Effector memory CD4-positive, alpha-beta T cell (primary cell): ENCODE measurements around the gene THADA.
A peak's percentile ranks its signal among the peaks of the same experiment; 100 is the strongest.

Experiments used
- DNase-seq, 3 donors: peaks; one replicate each; pipeline ENCODE4 v3.0.0-alpha.2; 2020
- H3K27ac ChIP-seq: 2 replicates; pipeline ENCODE4 v1.7.0; 2013; ENCODE audit warnings: mild to moderate bottlenecking, low read length, moderate library complexity; ENCODE audit not compliant: insufficient read depth, poor library complexity, severe bottlenecking
- H3K27me3 ChIP-seq: replicated peaks from 2 replicates; pipeline ENCODE4 v1.7.0; 2013; ENCODE audit warnings: mild to moderate bottlenecking, low read length; ENCODE audit not compliant: insufficient read depth, control insufficient read depth, poor library complexity, severe bottlenecking
- H3K36me3 ChIP-seq: 2 replicates; pipeline ENCODE4 v1.7.0; 2013; ENCODE audit warnings: mild to moderate bottlenecking, low read length, moderate library complexity; ENCODE audit not compliant: control insufficient read depth, insufficient read depth
- H3K4me1 ChIP-seq: 2 replicates; pipeline ENCODE4 v1.7.0; 2013; ENCODE audit warnings: low read length, mild to moderate bottlenecking; ENCODE audit not compliant: control insufficient read depth, insufficient read depth, poor library complexity, severe bottlenecking
- H3K4me3 ChIP-seq: 2 replicates; pipeline ENCODE4 v1.7.0; 2013; ENCODE audit warnings: low read length, low read depth, mild to moderate bottlenecking; ENCODE audit not compliant: insufficient read depth, poor library complexity, severe bottlenecking
- H3K9me3 ChIP-seq: 2 replicates; pipeline ENCODE4 v1.7.0; 2013; ENCODE audit warnings: mild to moderate bottlenecking, low read length, moderate library complexity; ENCODE audit not compliant: control insufficient read depth

THADA gene

GRCh38 chr2:43437363-43437762 is 158.5 kb downstream of the THADA start:
- no peaks in the 10 kb centered on the region for H3K9me3 ChIP-seq
- DNase-seq = no peak
- H3K36me3 ChIP-seq = peaks cover 3% of the 10 kb centered on the region
- H3K4me1 ChIP-seq = no peaks in the 10 kb centered on the region
- no peak overlapping the region for H3K27ac ChIP-seq
- H3K27me3 ChIP-seq = no peaks in the 10 kb centered on the region
- H3K4me3 ChIP-seq = no peak overlapping the region

DNA sequence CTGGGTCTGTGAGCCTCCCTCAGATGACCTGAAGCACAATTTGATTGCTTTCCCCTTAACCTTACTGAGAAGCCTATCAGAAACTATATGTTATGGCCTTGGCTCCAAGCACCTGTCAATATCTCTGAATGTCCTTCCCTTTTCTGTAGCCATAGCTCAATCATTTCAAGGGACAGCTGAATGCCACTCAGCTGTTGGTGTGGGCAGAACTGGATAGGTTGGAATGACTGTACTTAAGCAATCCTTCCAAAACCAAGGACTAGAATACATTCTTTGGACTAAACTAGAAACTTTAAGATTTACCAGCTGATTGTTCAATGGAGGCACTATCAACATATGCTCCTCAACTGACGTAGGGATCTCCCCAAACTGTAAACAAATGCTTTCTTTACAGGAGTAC is 159.4 kb downstream of the THADA start:
- Histone ChIP-seq H3K27me3 (no peaks in the 10 kb centered on the region), H3K9me3 (no peaks in the 10 kb centered on the region), H3K27ac (no peak overlapping the region), H3K36me3 (peaks cover 3% of the 10 kb centered on the region), H3K4me3 (no peak overlapping the region), H3K4me1 (no peaks in the 10 kb centered on the region)
- no peak for DNase-seq

- H3K27me3 ChIP-seq = no peaks in the 10 kb centered on the region
- no peaks in the 10 kb centered on the region for H3K4me1 ChIP-seq
- peaks cover 3% of the 10 kb centered on the region for H3K36me3 ChIP-seq
- no peak overlapping the region for H3K4me3 ChIP-seq
- H3K9me3 ChIP-seq = no peaks in the 10 kb centered on the region
- no peak for DNase-seq
- H3K27ac ChIP-seq = no peak overlapping the region
Measured at GRCh38 chr2:43435746-43436145, 160.1 kb downstream of the THADA start.

- Histone ChIP-seq H3K27ac (no peak overlapping the region), H3K27me3 (no peaks in the 10 kb centered on the region), H3K4me3 (no peak overlapping the region), H3K36me3 (no peaks in the 10 kb centered on the region), H3K4me1 (peaks cover 5% of the 10 kb centered on the region), H3K9me3 (no peaks in the 10 kb centered on the region)
- no peak for DNase-seq
Measured at GRCh38 chr2:43430489-43430888, 165.3 kb downstream of the THADA start.

- no peak for DNase-seq
- no peaks in the 10 kb centered on the region for H3K27me3 ChIP-seq
- no peaks in the 10 kb centered on the region for H3K36me3 ChIP-seq
- no peak overlapping the region for H3K27ac ChIP-seq
- peaks cover 13% of the 10 kb centered on the region for H3K4me1 ChIP-seq
- no peak overlapping the region for H3K4me3 ChIP-seq
- no peaks in the 10 kb centered on the region for H3K9me3 ChIP-seq
Measured at GRCh38 chr2:43429369-43429768, 166.5 kb downstream of the THADA start.

GRCh38 chr2:43427032-43427424 is 168.8 kb downstream of the THADA start:
- H3K4me1 ChIP-seq = peaks cover 13% of the 10 kb centered on the region
- H3K4me3 ChIP-seq = no peak overlapping the region
- H3K9me3 ChIP-seq = no peaks in the 10 kb centered on the region
- DNase-seq = no peak
- no peaks in the 10 kb centered on the region for H3K27me3 ChIP-seq
- H3K27ac ChIP-seq = peak overlapping the region; percentile 29
- no peaks in the 10 kb centered on the region for H3K36me3 ChIP-seq

DNA sequence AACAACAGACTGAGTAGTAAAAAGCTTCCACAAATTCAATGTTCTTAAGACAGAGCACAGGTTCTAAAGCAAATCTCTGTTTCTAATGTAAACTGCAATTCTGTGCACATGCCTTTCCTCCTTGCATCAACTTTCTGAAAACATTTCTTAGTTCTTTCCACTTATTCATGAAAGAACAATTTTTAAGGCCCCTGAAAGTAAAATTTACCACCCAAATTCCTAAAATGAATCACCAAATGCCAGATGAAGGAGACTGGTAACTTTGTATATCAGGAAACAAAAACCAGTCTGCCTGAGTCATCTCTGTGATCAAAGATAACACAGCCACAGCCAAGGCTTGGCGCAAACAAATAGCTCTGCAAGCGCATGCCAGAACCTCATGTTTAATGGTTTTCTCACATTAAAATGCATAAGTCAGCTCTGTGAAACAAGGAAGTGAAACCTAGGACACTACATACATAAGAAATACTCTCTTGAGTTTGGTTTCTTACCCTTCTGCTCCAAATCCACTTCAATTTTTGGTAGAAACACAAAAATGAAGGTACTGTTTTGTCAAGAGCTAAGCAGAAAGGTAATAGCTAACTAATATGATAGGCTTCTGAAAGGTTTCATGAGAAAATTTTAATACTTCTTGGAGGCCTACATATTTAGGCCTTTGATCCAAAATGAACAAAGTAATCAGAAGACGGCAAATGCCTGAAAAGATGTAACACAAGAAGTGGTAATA is 169.4 kb downstream of the THADA start:
- peak; percentile 17 to 48 (median 21) for DNase-seq
- Histone ChIP-seq H3K27ac (peak overlapping the region; percentile 29), H3K9me3 (no peaks in the 10 kb centered on the region), H3K36me3 (no peaks in the 10 kb centered on the region), H3K4me1 (peaks cover 13% of the 10 kb centered on the region), H3K27me3 (no peaks in the 10 kb centered on the region), H3K4me3 (no peak overlapping the region)

GRCh38 chr2:43425659-43426058 is 170.2 kb downstream of the THADA start:
- no peaks in the 10 kb centered on the region for H3K27me3 ChIP-seq
- no peaks in the 10 kb centered on the region for H3K9me3 ChIP-seq
- no peak for DNase-seq
- no peaks in the 10 kb centered on the region for H3K36me3 ChIP-seq
- peaks cover 13% of the 10 kb centered on the region for H3K4me1 ChIP-seq
- H3K27ac ChIP-seq = no peak overlapping the region
- no peak overlapping the region for H3K4me3 ChIP-seq

DNA sequence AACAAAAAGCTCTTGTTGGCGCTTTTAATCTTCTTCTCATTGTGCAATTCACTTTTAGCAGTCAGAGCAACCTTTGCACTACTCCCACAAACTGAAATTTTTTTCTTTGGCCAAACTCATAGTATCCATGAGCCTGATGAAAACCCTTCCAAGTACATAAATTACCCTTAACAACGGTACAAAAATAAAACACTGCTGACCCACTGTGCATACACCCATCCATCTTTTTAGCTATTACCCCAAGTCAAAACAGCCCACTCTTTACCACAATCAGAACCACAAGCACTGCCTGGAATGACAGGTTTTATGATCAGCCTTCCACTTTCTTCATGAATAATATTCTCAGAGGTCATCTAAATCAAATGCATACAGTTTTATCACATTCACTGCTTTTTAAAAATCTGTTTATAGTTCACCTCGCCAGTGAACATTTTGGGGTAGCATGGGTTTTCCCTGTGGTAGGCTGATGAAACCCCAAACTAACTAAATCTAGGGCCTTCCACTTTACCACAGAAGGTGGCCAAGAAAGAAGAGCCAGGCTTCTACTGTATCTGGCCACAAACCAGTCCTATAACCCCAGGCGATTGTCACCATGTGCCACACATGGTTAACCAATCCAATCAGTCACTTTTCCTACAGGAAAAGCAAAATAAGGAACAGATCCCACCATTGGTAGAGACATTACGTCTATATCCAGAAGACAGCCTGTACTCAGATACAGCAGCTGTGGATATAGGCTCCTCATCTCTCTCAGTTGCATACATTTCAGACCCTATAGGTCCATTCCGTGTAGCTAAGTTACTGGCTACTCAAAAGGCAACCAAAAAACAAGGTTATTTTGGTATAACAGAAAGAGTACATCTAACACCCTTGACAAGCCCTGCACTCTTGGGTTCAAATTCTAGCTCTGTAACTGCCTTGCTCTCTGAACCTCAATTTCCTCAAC is 171.3 kb downstream of the THADA start:
- DNase-seq = no peak
- Histone ChIP-seq H3K9me3 (no peaks in the 10 kb centered on the region), H3K27ac (no peak overlapping the region), H3K27me3 (no peaks in the 10 kb centered on the region), H3K4me1 (peaks cover 13% of the 10 kb centered on the region), H3K4me3 (no peak overlapping the region), H3K36me3 (no peaks in the 10 kb centered on the region)

GRCh38 chr2:43423941-43424261 is 171.9 kb downstream of the THADA start:
- Histone ChIP-seq H3K27me3 (no peaks in the 10 kb centered on the region), H3K4me3 (no peak overlapping the region), H3K9me3 (no peaks in the 10 kb centered on the region), H3K4me1 (peaks cover 13% of the 10 kb centered on the region), H3K36me3 (no peaks in the 10 kb centered on the region), H3K27ac (no peak overlapping the region)
- DNase-seq = no peak
